GM08714 (cell line): ENCODE results near the gene SLC2A5.
A peak's percentile ranks its signal among the peaks of the same experiment; 100 is the strongest.

Experiments used
- H3K4me3 ChIP-seq: fragments of 200-500 bp; sonication (Bioruptor generic); 2 replicates; pipeline ENCODE4 v1.5.1; 2014; ENCODE audit warnings: mild to moderate bottlenecking, low read length, inconsistent platforms
- ZNF274 ChIP-seq: IDR thresholded peaks from 2 replicates; pipeline ENCODE4 v1.6.1; 2012; ENCODE audit warnings: mild to moderate bottlenecking, low read depth, low read length

The SLC2A5 gene

DNA sequence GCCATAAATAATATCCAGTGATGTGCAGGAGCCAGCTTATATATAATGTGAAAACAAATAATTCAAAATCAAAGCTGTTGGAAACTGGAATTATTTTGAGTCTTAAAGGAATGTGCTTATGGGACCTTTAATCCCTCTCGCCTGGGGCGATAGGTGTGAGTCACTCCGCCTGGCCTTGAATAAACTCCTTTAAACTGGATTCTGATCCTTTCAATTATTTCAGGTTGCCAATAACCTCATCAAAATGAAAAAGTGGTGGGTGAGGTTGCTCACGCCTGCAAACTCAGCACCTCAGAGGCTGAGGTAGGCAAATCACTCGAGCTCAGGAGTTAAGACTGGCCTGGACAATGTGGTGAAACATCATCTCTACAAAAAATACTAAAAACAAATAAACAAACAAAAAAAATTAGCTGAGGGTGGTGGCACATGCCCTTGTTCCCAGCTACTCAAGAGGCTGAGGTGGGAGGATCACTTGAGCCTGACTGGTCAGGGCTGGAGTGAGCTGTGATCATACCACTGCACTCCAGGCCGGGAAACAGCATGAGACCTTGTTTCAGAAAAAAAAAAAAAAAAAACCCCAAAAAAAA is 11.4 kb upstream of the SLC2A5 start:
- no peak overlapping the region; the same call in 1 of the 2 replicates for H3K4me3 ChIP-seq
- TF ChIP-seq ZNF274: no peak

GRCh38 chr1:9079988-9080704 is 10.7 kb upstream of the SLC2A5 start:
- no peak for TF ChIP-seq ZNF274
- no peak overlapping the region; the same call in 1 of the 2 replicates for H3K4me3 ChIP-seq

- TF ChIP-seq ZNF274: no peak
- no peak overlapping the region for H3K4me3 ChIP-seq
Observed at GRCh38 chr1:9078752-9079500, 9.5 kb upstream of the SLC2A5 start.

DNA sequence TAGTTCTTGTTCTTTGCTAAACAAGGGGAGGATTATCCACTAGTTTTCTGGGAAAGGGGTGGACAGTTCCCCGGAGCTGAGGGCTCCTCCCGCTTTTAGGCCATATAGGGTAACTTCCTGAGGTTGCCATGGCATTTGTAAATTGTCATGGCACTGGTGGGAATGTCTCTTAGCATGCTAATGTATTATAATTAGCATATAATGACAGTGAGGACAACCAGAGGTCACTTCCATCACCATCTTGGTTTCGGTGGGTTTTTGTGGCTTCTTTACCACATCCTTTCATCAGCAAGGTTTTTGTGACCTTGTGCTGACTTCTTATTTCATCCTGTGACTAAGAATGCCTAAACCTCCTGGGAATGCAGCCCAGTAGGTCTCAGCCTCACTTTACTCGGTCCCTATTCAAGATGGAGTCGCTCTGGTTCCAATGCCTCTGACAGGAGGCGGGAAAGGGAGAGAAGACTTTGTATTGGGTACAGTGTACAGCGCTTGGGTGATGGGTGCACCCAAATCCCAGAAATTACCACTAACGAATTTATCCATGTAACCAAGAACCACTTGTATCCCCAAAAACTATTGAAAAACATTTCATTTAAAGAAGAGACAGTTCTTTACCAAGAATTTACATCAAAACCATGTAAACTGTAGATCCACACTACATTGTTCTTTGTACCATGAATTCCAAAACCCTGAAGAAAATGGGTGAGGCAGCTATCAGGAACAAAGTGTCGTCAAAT is 8.7 kb upstream of the SLC2A5 start:
- TF ChIP-seq ZNF274: no peak
- no peak overlapping the region; the same call in 1 of the 2 replicates for H3K4me3 ChIP-seq

DNA sequence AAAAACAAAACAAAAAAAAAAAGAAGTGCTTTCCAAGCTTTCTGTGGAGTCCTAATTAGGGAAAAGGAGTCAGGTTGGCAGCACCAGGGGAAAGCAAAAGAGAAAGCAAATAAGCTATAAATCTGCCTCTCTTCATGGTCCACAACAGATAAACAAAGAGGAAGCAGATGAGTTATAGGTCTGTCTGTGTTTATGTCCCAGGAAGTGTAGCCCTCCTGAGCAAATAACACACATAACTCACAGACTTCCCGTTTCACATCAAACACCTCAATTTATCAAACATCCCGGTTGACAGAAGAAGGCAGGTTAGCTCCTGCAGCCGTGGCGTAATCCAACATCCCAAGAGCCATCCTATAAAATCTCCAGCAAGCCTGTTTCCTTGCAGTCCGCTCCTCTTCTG is 5.6 kb upstream of the SLC2A5 start:
- TF ChIP-seq ZNF274: no peak
- H3K4me3 ChIP-seq: peak overlapping the region; percentile 30; the same call in 1 of the 2 replicates

DNA sequence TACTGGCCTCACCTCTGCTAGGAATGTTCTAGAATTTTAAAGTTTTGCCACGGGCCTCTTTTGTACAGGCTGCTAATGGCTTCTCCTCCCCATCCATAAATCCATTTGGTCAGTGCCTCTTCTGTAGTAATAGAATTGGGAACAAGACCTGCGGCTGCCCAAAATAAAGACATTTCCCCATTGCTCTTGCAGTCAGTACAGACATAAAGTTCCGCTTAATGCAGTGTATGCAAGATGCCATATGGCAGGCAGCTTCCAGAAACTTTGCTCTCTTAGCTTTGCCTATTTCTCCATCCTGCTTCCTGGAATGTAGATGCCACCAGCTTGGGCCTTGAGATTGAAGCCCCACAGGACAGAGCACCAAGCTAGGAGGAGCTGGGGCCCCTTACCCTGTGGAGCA is 3.7 kb upstream of the SLC2A5 start:
- H3K4me3 ChIP-seq: no peak overlapping the region
- TF ChIP-seq ZNF274: no peak

GRCh38 chr1:9071554-9072235 is 2.3 kb upstream of the SLC2A5 start:
- H3K4me3 ChIP-seq: no peak overlapping the region
- TF ChIP-seq ZNF274: no peak

DNA sequence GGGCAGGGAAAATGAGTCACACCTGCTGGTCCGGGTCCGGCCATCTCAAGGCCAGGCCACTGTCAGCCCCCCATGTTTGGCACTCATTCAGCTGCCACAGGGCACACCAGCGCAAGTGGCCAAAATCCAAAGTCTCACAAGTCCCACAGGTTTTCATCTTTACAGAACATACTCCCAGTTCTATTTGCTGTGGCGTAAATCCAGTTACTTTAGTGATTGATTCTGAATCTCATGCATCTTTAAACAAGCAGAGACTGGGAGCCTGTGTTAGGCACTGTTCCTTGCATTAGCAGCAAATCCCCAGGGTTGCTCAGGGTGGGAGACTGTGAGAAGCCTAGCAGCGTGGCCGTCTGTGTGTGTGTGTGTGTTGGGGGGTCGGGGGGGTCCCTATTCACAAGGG is 1.1 kb upstream of the SLC2A5 start:
- no peak for TF ChIP-seq ZNF274
- H3K4me3 ChIP-seq: no peak overlapping the region

DNA sequence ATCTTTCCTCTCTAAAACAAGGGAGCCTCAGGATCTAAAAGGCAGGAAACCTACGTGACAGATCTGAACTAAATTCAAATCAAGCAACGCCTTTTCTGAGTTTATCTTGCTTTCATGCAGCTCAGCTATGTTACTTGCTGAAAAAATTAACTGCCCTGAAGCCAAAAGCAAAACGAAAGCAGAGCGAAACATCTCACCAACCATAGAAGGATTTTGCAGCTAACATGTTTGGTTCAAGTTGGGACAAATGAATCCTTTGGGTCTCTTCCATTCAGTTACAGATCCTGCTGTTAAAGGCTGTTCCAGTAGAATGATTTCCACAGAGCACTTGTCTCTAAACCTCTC is 482 bp downstream of the SLC2A5 start:
- H3K4me3 ChIP-seq: peak overlapping the region; percentile 69; the same call in 1 of the 2 replicates
- TF ChIP-seq ZNF274: no peak

DNA sequence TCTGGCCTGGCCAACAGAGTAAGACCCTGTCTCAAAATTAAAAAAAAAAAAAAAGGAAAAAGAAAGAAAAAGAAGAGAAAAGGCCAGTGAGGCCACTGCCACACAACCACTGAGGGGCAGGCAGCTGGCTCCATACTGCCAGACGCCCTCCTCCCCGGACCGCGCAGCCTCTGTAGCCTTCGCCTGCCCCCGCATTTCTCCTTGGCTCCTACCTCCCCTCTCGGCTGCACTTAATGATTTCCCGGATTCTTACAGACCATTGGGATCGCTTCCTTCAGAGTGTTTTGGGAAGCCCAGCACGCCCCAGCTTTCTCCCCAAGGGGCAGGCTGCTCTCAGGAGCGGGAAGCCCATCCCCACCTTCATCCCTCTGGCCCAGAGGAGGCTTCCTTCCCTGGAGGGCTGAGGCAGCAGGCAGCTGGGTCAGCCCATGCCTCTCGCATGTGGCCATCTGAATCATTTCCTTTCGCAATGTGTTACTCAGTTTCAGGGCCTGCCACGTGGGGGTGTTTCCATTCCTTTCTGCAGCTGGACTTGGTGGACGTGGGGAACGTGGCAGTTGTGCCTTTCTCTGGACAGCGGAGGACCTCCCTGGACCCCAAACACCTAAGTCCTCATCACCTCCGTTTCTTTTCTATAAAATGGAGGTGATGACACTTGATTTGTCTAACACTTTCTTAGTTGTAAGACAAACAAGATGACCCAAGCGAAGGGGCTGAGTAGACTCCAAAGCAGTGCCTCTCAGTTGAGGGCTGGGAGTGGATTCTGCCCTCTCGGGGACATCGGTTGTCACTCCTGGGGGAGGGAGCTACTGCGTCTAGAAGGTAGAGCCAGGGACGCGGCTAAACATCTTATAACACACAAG is 2.3 kb downstream of the SLC2A5 start:
- TF ChIP-seq ZNF274: no peak
- no peak overlapping the region for H3K4me3 ChIP-seq

DNA sequence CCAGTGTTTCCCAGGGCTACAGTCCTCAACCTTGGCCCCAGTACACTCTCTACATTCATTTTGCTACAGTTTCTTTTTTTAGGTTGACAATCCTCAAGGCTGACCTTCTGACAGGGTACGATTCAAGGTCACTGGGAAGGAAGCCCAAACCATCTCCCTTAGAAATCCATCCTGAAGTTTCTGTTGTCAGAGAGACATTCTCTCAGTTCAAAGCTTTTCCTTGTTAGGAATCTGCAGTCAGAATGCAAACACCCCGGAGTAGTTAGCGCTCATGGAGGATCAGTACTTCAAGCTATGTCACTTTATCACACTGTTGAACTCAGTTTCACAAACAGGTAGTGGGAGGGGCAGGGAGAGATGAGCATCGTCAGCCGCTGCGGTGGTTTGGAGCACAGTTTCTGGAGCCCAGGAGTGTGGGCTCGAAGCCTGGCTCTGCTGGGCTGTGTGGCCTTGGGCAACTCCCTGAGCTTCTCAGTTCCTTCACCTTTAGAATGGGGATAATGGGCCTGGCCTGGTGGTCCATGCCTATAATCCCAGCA is 4.2 kb downstream of the SLC2A5 start:
- TF ChIP-seq ZNF274: no peak
- H3K4me3 ChIP-seq: no peak overlapping the region

- H3K4me3 ChIP-seq: no peak overlapping the region
- TF ChIP-seq ZNF274: no peak
Observed at GRCh38 chr1:9062846-9063245, 6.6 kb downstream of the SLC2A5 start.

DNA sequence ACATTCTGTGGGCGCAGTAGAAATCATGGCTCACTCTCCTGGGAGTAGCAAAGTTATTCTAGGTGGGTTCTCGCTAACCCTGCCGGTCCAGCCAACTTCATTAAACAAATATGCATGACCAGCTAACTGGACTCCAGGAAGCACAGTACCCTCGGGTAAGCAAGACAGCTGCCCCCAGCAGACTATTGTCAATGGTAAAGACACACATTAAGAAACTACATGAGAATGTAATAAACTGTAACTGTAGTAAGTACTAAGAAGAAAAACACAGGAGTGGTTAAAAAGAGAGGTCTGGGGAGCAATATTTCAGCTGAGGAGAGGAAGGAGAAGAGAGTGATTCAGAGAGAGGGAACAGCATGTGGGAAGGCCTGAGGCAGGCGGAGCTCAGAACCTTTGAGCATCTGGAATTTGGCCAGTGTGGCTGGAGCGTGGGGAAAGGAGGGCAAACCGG is 7.4 kb downstream of the SLC2A5 start:
- no peak for TF ChIP-seq ZNF274
- H3K4me3 ChIP-seq: no peak overlapping the region
